ENCODE results near the gene AFAP1L1. TPM values are rescaled to one million over a fixed set of nuclear protein-coding genes. Genes with fewer than 3 reads are reported as not detected.

Gene AFAP1L1
- total RNA-seq, 1 experiment from 2014 or later: 19.6 TPM

- Histone ChIP-seq H3K79me2 (ENCODE audit: low read length) (no peaks in the 10 kb centered on the region), H3K9me2 (replicated peaks; ENCODE audit: low read length) (no peaks in the 10 kb centered on the region), H3K9me3 (ENCODE audit: low read length) (no peaks in the 10 kb centered on the region), H3K9ac (ENCODE audit: low read length) (no peak overlapping the region), H3K27me3 (ENCODE audit: low read length) (no peaks in the 10 kb centered on the region), H3K4me1 (ENCODE audit: insufficient read depth, low read length) (no peaks in the 10 kb centered on the region), H3K4me2 (ENCODE audit: low read length) (no peak overlapping the region), H2AFZ (ENCODE audit: low read length) (no peak overlapping the region), H4K20me1 (ENCODE audit: low read length) (no peaks in the 10 kb centered on the region), H3K27ac (ENCODE audit: low read length) (no peak overlapping the region), H3K36me3 (ENCODE audit: low read depth, low read length) (no peaks in the 10 kb centered on the region), H3F3A (ENCODE audit: low read length, unreplicated experiment) (no peaks in the 10 kb centered on the region), H3K4me3 (ENCODE audit: low read length) (no peak overlapping the region)
- BruUV-seq (replicated peaks): no TSS peak
- CTCF ChIA-PET: no interaction called here
- TF ChIP-seq EZH2 (IDR thresholded peaks at IDR 0.05; ENCODE audit: low read length, unreplicated experiment): no peak
- TF ChIP-seq CTCF (conservative IDR thresholded peaks at IDR 0.05; ENCODE audit: low read depth, low read length): no peak
- TF ChIP-seq EZH2phosphoT487 (IDR thresholded peaks at IDR 0.05; ENCODE audit: borderline replicate concordance, low read length): no peak
- ATAC-seq: no peak
- POLR2A ChIA-PET (ENCODE audit: unreplicated experiment): interaction anchor here (0.6 kb wide), 1 partner anchor 134 kb away, joined by 3 read pairs; no protein-coding TSS in a partner anchor
- intact Hi-C loops (cut with micrococcal nuclease): no loop called here
- DNase-seq: no peak
Observed at GRCh38 chr5:149288436-149288835, 16.8 kb downstream of the AFAP1L1 start.

GRCh38 chr5:149289301-149289700 is 17.6 kb downstream of the AFAP1L1 start:
- H3K9ac ChIP-seq (ENCODE audit: low read length): no peak overlapping the region
- CTCF ChIA-PET: no interaction called here

More at GRCh38 chr5:149289301-149289700, 17.6 kb downstream of the AFAP1L1 start:
- POLR2A ChIA-PET (ENCODE audit: unreplicated experiment): interaction anchor here (0.6 kb wide), 1 partner anchor 135 kb away, joined by 3 read pairs; no protein-coding TSS in a partner anchor
- Histone ChIP-seq H2AFZ (ENCODE audit: low read length) (no peak overlapping the region), H3K9me2 (replicated peaks; ENCODE audit: low read length) (no peaks in the 10 kb centered on the region), H4K20me1 (ENCODE audit: low read length) (no peaks in the 10 kb centered on the region), H3K4me3 (ENCODE audit: low read length) (no peak overlapping the region), H3K4me1 (ENCODE audit: insufficient read depth, low read length) (no peaks in the 10 kb centered on the region), H3K9me3 (ENCODE audit: low read length) (no peaks in the 10 kb centered on the region), H3K79me2 (ENCODE audit: low read length) (no peaks in the 10 kb centered on the region), H3K36me3 (ENCODE audit: low read depth, low read length) (no peaks in the 10 kb centered on the region), H3K27ac (ENCODE audit: low read length) (no peak overlapping the region), H3K27me3 (ENCODE audit: low read length) (no peaks in the 10 kb centered on the region), H3F3A (ENCODE audit: low read length, unreplicated experiment) (no peaks in the 10 kb centered on the region), H3K4me2 (ENCODE audit: low read length) (no peak overlapping the region)
- BruUV-seq (replicated peaks): no TSS peak
- intact Hi-C loops (cut with micrococcal nuclease): no loop called here
- TF ChIP-seq EZH2phosphoT487 (IDR thresholded peaks at IDR 0.05; ENCODE audit: borderline replicate concordance, low read length) (no peak), CTCF (conservative IDR thresholded peaks at IDR 0.05; ENCODE audit: low read depth, low read length) (no peak), EZH2 (IDR thresholded peaks at IDR 0.05; ENCODE audit: low read length, unreplicated experiment) (no peak)
- DNase-seq (no peak), ATAC-seq (no peak)
